ENCODE results near the gene ALG6. TPM values are rescaled to one million over a fixed set of nuclear protein-coding genes. Genes with fewer than 3 reads are reported as not detected.
A peak's percentile ranks its signal among the peaks of the same experiment; 100 is the strongest.

Gene ALG6
- total and polyA plus RNA-seq, 2 of the 13 experiments (the other 11 are each of a cell fraction or from before 2014, with no cell fraction given), result 6.8 to 8.1 TPM

- no peak; the same call in 1 of the 2 replicates for TF ChIP-seq AHDC1 (CRISPR knock-in tag; IDR thresholded peaks at IDR 0.05; ENCODE audit: borderline replicate concordance)
- TF ChIP-seq CCDC6 (CRISPR knock-in tag; IDR thresholded peaks at IDR 0.05), result no peak; the same call in 1 of the 2 replicates
- no peak; the same call in 1 of the 2 replicates for TF ChIP-seq DR1 (CRISPR knock-in tag; IDR thresholded peaks at IDR 0.05)
- TF ChIP-seq ZNF83 (CRISPR knock-in tag; IDR thresholded peaks at IDR 0.05; ENCODE audit: borderline replicate concordance), result 0 out of 2 replicates have a peak, but pooled peaks have one; percentile 43
- no peak for TF ChIP-seq MBD4 (IDR thresholded peaks at IDR 0.05; ENCODE audit: borderline replicate concordance, low read length)
- no peak for TF ChIP-seq ZFP36 (IDR thresholded peaks at IDR 0.05; ENCODE audit: borderline replicate concordance, low read depth, low read length, partially characterized antibody)
- TF ChIP-seq CREBL2 (CRISPR knock-in tag; IDR thresholded peaks at IDR 0.05; ENCODE audit: borderline replicate concordance), result no peak
- 0 out of 2 replicates have a peak, but pooled peaks have one; percentile 37 for TF ChIP-seq MXD1 (CRISPR knock-in tag; IDR thresholded peaks at IDR 0.05)
- TF ChIP-seq ZKSCAN5 (CRISPR knock-in tag; IDR thresholded peaks at IDR 0.05), result no peak
- TF ChIP-seq NBN (conservative IDR thresholded peaks at IDR 0.05), result no peak
- TF ChIP-seq CBX1 (IDR thresholded peaks at IDR 0.05; ENCODE audit: low read depth), result peak; percentile 32
- TF ChIP-seq ZNF619 (CRISPR knock-in tag; IDR thresholded peaks at IDR 0.05), result peak; percentile 84
- TF ChIP-seq ZNF556 (CRISPR knock-in tag; IDR thresholded peaks at IDR 0.05; ENCODE audit: borderline replicate concordance), result peak; percentile 61; the same call in 1 of the 2 replicates
- TF ChIP-seq FOXO4 (CRISPR knock-in tag; conservative IDR thresholded peaks at IDR 0.05), result no peak
- peak; percentile 58; the same call in 1 of the 2 replicates for TF ChIP-seq ERF (CRISPR knock-in tag; IDR thresholded peaks at IDR 0.05)
- TF ChIP-seq SMAD1 (CRISPR knock-in tag; IDR thresholded peaks at IDR 0.05; ENCODE audit: borderline replicate concordance, low read depth), result no peak
- no peak for TF ChIP-seq HOMEZ (CRISPR knock-in tag; IDR thresholded peaks at IDR 0.05; ENCODE audit: low read depth)
- TF ChIP-seq NCOA2 (CRISPR knock-in tag; IDR thresholded peaks at IDR 0.05), result peak; percentile 20; the same call in 1 of the 2 replicates
- no peak for TF ChIP-seq PRPF4 (IDR thresholded peaks at IDR 0.05; ENCODE audit: low read depth, low read length, poor library complexity, severe bottlenecking)
- no peak for TF ChIP-seq SNRNP70 (IDR thresholded peaks at IDR 0.05; ENCODE audit: low read depth, low read length)
Observed at GRCh38 chr1:63367215-63368103, at the start of gene ALG6 (continued).
